Limb (tissue), 2 donors: ENCODE results near the gene MOV10L1.

Experiments used
- DNase-seq, 2 donors: peaks; one replicate each; pipeline ENCODE4 v3.0.0-alpha.2; 2016; ENCODE audit errors: extremely low spot score in 2 of 2

MOV10L1 gene

DNA sequence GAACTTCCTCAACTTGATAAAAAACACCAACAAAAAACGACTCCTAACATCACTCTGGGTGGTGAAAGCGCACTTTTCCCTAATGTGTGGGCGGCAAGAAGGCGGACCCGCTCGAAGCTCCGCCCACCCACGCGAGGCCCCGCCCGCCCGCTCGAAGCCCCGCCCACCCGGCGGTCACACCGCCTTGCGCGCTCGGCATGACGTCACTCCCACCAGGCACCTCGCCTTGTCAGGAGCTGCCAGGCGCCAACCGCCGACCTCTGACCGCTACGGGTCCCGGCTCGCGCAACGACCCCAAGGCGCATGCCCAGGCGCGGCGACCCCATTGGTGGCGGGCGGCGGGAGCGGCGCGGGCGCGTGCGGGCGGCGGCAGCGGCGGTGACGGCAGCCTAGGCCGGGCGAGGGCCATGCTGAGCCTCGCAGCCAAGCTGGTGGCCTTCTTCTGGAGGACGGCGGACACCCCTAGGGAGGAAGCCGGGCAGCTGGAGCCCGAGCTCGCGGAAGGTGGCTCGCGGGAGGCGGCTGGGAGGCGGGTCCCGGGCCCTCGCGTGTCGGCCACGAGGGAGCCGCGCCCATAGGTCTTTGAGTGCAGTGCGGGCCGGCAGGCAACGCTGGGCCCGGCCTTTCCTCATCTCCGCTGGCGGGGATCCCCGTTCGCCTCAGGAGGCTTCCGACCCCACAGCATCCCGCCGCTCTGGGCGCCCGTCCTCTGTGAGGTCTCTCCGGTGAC lies at the start of gene MOV10L1:
Gene MOV10L1 (plus strand): TSS at position 325 of the 730 bp plus-strand sequence. CDS start 83 bp downstream, at position 408.
- no peak for DNase-seq

DNA sequence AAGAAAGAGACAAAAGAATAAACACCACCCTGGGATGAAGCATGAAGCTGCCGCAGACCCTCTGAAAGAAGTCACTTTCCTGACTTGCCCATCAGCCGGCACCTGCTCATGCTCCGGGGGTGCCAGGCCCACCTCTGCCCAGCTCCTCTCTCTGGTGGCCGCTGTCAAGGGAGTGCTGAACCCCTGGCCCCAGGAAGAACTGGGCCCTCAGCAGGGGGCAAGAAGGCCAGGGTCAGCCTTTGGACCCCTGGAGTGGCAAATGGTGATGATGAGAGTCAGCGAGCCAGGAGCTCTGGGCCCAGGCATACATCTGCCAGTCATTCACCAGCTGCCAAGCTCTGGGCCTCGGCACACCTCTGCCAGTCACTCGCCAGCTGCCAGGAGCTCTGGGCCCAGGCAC lies 49.1 kb upstream of the MOV10L1 start:
- no peak for DNase-seq

DNA sequence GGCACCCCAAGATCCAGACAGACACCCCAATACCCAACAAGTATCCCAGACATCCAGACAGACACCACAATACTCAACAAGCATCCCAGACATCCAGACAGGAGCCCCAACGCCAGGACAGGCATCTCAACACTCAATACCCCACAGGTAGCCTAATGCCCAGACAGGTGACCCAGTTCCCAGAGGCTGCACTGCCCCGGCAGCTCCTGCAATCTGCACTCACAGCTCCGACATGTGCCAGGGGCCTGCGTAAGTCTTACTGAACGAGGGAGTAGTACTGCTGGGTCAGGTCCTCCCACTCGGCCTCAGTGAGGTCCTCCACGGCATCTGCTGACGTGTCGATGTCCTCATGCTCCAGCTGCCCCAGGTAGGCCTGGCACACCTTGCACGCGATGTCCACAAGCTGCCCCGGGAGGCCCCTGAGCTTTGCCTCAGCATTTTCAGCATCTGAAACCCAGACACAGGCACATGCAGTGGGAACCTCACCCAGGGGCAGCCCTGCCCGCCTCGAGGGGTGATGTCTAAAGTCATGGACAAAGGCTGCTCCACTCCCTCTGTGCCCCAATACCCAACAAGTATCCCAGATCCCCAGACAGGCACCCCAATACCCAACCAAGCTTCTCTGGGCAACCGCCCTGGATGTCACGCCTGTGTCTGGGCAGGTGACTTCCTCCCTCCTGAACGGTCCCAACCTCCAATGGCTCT lies 48.3 kb upstream of the MOV10L1 start:
- DNase-seq: no peak

DNA sequence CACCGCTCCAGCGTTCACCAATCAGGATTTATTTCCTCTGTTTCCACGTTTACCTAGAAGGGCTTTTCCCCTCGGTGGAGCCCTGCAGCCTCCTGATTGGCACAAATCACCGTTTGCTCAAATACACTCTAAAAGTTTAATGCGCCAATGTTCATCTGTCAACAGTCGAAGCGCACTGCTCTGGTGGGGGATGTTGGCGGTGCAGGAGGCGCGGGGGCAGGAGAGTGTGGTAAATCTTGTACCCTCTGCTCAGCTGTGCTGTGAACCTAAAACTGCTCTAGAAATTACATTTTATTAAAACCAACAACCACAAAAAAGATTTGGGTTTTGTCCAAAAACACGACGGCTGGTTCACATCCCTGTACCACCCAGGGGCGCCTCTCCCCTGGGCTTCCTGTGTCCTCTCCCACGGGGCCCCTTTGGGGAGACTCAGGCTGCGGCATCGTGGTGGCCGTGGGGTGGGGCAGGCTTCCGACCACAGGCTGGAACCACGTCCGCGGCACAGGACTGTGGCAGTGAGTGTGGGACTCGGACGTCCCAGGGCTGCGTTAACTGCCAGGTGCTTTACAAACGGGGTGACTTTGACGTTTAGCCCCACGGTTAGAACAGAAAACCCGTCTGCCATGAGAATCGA lies 45.2 kb upstream of the MOV10L1 start:
- no peak for DNase-seq

DNA sequence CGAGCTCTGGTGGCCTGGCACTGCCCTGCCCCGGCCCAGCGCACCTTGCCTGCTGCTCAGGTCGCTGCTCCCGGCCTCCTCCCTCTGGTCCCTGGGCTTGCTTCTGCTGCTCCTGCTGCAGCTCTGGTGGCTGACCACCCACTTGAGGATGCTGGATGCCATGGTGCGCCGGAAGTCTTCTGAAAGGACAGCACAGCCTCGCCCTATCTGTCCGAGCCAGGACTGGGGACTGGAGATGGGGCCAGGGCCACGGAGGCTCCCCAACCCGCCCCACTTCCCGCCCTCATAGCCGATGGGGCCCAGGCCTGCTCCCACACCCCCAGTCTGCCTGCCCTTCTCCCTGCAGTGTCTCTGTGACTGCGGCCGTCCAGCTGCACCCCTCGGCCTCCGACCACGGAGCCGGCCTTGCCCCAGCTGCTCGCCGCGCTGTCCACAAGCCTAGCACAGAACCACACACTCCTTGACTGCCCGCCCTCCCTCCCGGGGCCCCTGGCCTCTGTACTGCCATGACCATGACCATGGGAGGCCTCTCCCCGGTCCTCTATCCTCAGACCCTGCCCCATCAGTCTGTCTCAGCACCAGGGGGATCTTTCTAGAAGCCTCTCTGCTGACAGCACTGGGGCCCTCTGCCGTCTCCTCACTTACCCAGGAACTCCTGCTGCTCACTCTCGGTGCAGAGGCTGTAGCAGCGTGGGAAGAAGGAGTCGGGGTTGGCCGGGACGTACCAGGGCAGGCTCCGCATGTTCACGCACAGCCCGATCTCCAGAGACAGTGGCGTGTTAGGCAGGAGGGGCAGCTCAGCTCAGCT lies 44.4 kb upstream of the MOV10L1 start:
- no peak for DNase-seq

DNA sequence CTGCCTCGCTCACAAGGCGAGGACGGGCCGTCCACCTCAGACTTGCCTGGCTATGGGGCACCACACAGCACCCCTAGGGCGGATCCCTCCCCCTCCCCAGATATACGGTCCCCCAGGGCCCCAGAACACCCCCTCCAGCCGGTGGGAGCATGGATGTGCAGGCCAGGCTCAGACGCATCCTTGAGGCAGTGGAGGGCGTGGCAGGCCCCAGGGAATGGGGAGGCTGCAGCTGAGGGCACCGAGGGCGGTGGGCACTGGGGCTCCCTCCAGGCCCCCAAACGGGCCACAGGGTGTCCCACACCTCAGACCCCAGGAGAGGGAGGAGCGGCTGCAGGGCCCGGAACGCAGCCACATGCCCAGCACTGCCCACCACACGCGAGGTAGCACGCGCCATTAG lies 43.8 kb upstream of the MOV10L1 start:
- DNase-seq: peak in 1 of 2 donors; percentile 27

DNA sequence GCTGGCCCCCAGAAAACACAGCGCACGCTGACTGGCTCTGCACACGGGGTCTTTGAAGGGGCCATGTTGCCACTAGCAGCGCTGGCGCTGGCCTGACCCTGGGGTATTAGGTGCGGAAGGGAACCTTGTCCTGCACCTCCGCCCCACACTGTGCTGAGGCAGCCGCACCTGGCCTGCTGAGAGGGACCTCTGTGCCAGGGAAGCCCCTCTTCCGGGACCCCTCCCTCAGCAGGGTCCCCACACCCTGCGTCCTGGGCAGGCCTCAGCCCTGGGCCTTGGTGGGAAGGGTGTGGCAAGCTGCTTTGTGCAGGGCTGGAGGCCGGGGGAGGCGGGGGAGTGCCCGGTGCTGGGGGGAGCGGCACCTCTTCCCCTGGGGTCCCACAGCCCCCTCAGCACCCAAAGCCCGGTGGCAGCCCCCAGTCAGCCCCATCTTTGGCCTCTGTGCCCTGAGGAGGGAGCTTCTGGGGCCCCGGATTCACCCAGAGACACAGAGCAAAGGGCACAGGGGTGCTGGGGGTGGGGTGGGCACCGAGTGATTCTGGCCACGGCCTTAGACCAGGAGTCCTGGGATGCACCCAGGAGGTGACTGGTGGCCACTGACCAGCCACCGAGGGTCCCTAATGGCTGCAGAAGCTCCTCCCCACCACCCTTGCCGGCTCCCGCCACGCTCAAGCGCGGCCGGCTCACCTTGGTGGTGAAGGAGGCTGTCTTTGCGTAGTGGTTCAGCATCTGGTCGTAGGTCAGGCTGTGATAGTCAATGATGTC lies 43.1 kb upstream of the MOV10L1 start:
- DNase-seq: no peak

DNA sequence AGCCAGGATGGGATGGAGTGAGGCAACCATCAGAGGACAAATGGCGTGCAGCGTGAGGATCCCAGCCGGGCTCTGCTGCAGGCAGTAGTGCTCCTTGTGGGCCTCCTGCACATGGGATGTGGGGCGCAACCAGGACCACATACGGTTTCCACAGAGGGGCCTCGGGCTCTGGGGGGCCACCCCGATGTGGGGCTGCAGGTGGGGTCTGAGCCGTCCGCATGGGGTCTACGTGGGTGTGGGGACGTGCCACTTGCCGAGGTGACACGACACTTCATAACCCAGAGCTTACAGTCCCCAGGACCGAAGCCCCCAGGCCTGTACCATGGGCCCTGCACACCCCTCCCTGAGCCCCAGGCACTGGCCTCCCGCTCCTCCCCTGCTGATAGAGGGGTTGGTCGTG lies 42.5 kb upstream of the MOV10L1 start:
- no peak for DNase-seq

DNA sequence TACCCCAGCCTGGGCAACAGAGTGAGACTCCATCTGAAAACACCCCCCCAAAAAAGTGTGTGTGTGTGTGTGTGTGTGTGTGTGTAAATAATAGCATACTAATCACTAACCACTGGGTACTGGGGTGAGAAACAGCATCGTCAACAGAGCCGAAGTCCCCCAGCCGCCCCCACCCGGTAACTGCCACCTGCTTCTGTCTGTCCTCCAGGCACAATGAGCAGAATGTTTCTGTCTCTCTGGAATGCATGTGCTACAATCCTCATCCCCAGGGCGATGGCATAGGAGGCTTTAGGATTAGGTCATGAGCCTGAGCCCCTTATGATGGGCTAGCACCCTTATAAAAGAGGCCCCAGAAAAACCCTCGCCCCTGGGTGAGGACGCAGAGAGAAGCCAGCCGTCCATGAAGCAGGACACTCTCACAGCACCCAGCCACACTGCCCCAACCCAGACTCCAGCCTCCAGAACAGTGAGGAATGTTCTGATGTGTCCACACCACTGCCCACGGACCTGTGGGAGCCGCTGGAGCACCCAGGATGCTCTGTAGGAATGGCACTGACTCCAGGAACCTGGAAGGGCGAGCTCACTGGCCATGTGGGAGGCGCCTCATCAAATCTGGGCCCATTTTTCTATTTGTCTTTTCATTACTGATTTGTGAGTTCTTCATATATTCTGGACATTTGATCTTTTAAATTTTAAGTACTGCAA lies 41.6 kb upstream of the MOV10L1 start:
- peak; percentile 5 to 39 for DNase-seq

DNA sequence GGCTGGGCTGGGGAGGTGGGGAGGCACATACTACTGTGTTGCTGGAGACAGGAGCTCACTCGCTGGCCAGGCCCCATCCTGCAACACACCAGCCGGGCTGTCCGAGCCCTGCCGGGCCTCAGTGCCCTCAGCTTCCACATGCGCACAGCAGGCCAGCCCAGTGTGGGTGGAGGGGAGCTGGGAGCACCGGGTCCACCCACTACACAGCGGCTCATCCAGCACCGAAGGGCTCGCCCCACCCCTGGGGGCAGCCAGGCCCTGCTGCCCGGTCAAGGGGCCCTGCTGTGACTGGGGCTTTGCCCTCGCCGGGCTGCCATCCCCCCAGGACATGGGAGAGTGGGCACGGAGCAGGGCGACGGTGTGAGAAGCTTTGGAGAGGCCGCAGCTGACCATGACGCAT lies 41.0 kb upstream of the MOV10L1 start:
- no peak for DNase-seq

DNA sequence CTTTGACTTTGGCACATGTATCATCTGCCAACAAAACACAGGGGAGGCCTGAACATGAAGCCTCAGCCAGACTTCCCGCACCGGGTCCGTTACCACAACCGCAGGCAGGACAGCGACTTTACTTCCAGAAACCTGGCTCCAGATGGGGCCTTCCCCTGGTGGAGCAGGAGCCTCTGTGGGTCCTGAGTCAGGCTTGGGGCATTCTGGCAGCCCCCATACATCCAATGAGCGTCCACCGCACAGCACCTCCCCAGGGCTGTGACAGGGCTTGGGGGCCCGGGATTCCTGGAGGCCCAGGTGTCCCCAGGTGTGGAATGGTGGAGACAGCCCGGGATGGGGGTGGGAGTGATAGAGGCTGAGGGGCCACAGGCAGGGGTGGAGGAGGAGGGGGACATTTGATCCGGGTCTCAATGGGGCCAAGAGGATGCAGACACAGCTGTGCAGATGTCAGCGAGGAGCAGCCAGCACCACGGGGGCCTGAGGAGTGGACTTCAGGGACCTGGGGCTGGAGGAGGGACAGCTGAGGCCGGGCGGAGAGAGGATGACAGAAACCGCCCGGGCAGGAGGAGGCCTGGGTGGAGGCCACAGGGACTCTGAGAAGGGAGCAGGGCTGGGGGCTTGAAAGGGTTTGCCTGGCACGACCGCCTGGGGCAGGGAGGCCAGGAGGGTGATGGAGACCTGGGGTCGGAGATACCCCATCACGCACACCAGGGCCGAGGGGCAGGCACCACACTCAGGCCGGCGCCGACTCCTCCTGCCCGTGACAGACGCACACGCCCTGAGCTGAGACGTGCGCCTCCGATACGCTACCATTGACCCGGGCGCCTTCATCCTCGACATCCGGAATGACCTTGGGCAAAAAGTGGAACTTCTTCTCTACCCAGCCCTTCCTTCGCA lies 40.3 kb upstream of the MOV10L1 start:
- DNase-seq: no peak

DNA sequence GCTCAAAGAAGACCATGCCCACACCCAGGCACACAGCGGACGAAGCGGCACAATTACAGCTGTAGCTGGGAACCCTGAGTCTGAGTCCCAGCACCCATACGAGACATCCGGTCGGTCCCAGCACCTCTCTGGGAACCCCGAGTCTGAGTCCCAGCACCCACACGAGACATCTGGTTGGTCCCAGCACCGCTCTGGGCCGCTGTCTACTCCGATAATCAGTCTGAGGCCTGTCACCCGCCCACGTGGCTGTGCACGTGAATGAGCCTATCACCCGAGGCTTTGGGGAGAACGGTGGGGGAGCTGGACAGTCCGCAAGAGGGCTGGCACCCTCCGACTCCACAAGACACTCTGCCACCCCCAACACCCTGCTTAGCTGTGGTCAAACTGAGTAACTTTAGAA lies 37.9 kb upstream of the MOV10L1 start:
- DNase-seq: no peak

DNA sequence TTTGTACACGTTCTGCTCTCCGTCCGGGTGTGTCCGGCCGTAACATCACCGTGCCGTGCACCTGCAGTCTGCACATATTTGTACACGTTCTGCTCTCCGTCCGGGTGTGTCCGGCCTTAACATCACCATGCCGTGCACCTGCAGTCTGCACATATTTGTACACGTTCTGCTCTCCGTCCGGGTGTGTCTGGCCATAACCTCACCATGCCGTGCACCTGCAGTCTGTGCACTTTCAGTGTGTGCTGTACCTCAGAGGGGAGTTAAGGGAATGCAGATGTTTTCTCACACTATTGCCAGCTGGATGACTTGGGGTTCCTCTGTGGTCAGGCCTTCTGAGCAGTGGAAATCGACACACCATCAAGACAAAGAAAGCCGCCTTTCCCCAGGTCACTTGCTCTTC lies 35.9 kb upstream of the MOV10L1 start:
- no peak for DNase-seq

DNA sequence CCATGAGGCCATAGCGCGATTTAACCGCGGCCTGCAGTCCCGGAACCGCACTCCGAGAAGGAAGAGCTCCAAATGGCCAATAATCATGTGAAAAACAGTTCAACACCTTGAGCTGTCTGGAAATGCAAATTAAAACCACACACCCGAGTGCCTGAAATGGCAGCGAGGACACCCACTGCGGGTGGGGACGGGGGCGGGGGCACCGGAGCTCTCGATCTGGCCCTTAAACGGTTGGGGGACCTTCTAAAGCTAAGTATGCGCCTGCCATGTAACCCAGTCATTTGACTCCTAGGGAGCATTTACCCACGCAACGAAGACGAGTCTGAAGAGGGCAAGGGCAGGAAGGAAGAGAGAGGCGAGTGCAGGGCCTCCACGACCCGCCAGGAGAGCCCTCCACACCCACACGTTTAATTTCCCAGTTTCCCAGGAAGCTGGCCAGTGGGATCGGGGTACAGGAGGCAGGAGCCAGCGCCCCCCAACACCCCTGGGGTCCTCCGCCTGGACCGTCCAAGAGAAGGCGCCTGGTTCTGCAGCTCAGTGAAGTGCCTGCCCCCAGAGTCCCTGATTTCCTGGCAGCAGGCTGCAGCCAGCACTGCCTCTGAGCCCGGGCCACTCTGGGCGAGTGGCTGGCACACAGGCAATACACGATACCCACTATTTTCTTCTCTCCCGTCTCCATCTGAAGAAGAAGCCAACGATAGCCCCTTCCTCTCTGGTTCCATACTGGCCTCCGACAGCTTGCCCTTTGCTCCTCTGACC lies 33.4 kb upstream of the MOV10L1 start:
- DNase-seq: peak in 1 of 2 donors; percentile 30

DNA sequence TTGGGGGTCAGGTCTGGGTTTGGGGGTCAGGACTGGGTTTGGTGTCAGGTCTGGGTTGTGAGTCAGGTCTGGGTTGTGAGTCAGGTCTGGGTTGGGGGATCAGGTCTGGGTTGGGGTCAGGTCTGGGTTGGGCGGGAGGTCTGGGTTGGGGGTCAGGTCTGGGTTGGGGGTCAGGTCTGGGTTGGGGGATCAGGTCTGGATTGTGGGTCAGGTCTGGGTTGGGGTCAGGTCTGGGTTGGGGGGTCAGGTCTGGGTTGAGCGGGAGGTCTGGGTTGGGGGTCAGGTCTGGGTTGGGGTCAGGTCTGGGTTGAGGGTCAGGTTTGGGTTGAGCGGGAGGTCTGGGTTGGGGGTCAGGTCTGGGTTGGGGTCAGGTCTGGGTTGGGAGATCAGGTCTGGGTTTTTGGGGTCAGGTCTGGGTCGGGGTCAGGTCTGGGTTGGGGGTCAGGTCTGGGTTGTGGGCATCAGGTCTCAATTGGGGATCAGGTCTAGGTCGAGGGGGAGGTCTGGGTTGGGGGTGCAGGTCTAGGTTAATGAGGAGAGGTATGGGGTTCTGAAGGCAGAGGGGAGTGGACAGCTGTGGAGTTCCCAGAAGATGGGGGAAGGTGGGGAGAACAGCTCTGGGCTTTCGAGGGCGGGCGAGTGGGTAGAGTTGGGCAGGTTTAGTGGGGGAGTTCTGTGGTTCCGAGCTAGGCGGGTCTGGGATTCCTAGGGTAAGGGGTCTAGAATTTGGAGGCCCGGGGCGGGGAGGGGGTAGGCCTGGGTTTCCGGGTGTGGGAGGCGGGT lies 32.3 kb upstream of the MOV10L1 start:
- DNase-seq: peak in 1 of 2 donors; percentile 86

DNA sequence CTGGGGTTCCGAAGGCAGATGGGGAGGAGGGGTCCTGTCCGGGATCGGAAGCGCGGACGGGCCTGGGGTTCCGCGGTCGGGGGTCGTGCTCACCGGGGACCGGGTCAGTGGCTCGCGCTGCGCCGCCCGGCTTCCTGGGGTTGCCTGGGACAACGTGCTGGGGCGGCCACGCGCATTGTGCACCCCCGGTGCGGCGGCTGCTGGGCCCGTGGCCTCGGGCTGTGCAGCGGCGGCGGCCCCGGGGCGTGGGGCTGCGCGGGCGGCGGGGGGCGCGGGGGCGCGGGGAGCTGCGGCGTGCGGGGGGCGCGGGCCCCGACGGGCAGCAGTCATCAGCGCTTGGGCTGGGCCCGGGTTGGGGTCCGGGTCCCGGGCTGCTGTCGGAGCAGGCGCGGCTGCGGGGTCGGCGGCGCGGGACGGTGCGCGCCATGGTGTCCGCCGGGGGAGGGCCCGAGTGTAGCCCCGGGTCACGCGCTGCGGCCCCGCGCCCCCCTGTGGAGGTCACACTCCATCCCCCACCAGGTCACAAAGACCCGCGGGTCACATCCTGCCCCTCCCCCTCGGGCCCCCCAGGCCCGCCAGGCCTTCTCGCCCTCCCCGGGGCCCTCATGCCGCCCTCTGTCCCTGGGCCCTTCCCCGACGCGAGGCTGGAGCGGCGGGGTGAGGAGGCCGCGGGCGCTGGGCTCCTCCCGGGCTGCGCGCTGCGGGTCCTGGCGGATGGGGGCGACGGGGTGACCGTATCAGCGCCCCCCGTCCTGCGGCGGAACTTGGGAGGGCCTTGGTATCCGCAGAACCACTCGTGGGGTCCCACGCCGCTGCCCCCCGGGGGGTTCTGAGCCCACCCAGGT lies 31.5 kb upstream of the MOV10L1 start, which contains the start of gene TTLL8:
Gene TTLL8 (minus strand): TSS at position 238 of the 845 bp plus-strand sequence.
- peak in 1 of 2 donors; percentile 56 for DNase-seq
